GM15510 (cell line): Measurements from ENCODE around the gene HTR3C.

Source experiments
- POLR2A ChIP-seq: IDR thresholded peaks from 3 replicates; pipeline ENCODE4 v1.6.1; 2011; ENCODE audit warnings: borderline replicate concordance; ENCODE audit not compliant: insufficient read length; ENCODE audit errors: extremely low read depth

Gene HTR3C

GRCh38 chr3:184052767-184053166 lies at the start of gene HTR3C:
Gene HTR3C, plus strand, starts transcription at chr3:184053047. Its CDS starts 34 bp downstream, at chr3:184053081.
- no peak for TF ChIP-seq POLR2A

- TF ChIP-seq POLR2A, result no peak
These were observed 49.5 kb upstream of the HTR3C start for GRCh38 chr3:184003187-184003967.

- no peak for TF ChIP-seq POLR2A
These were observed 48.4 kb upstream of the HTR3C start for GRCh38 chr3:184004476-184004875.

GRCh38 chr3:184005941-184006507 lies 46.8 kb upstream of the HTR3C start:
- no peak for TF ChIP-seq POLR2A

- no peak for TF ChIP-seq POLR2A
These were observed 44.7 kb upstream of the HTR3C start for GRCh38 chr3:184008161-184008560.

GRCh38 chr3:184011230-184011876 lies 41.5 kb upstream of the HTR3C start:
- TF ChIP-seq POLR2A, result no peak

GRCh38 chr3:184011937-184012889 lies 40.6 kb upstream of the HTR3C start:
- TF ChIP-seq POLR2A, result no peak

GRCh38 chr3:184015381-184016019 lies 37.3 kb upstream of the HTR3C start:
- TF ChIP-seq POLR2A, result no peak

- no peak for TF ChIP-seq POLR2A
These were observed 36.7 kb upstream of the HTR3C start for GRCh38 chr3:184016169-184016570.

- no peak for TF ChIP-seq POLR2A
These were observed 35.8 kb upstream of the HTR3C start for GRCh38 chr3:184016811-184017671.

- peak; percentile 64 for TF ChIP-seq POLR2A
These were observed 35.0 kb upstream of the HTR3C start, which contains the start of gene ABCC5 for GRCh38 chr3:184017672-184018423. Gene ABCC5, minus strand, starts transcription at chr3:184017884. Its CDS starts 3,492 bp downstream, at chr3:184014392.

GRCh38 chr3:184018424-184018973 lies 34.3 kb upstream of the HTR3C start:
- TF ChIP-seq POLR2A, result no peak
